GM18909 (cell line): ENCODE measurements around the gene HECTD1.
A peak's percentile ranks its signal among the peaks of the same experiment; 100 is the strongest.
"Not testable (repeated sequence)": the region's sequence is repeated elsewhere in the genome, so short reads cannot be mapped to it uniquely, and the experiment has no call there.

ENCODE experiments used
- ATAC-seq: cut with Tn5 transposase; IDR thresholded peaks from one replicate; pipeline ENCODE4 v1.9.1; 2021; ENCODE audit warnings: mild to moderate bottlenecking; ENCODE audit not compliant: unreplicated experiment, poor library complexity

Gene HECTD1

DNA sequence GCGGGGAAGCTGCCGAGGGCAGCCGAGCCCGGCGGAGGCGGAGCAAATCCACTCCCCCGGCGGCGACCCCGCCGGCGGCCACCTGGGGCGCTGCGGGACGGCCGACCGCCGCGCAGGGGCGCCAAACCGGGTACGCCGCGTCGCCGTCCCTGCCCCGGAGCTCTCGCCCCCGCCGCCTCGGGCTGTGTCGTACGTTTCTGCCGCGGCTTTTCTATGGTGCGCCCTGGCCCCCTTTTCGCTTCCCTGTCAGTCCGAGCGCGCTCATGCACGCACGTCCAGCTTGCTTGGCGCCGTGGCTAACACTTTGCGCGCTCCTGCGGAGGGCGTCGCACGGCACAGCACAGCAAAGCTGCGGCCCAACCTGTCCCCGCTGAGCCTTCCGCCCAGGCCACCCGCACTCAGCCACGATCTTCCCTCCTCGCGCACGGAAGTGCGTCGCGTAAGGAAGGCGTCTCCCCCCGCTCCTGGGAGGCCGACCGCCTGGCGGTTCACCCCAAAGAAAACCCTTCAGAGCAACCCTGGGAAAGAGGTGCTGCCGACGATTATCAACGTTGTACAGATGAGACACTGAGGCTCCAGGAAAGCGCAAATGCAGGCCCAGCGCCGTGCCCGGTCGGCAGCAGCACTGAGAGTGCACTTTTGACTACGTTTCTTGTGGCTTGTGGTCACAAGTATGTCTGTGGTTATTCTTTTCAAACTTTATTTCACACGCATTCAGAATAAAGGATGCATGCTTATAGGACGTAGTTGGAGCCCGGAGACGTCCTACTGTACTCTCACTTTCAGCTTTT lies at the start of gene HECTD1:
Gene HECTD1, minus strand, starts transcription at position 39 of the 791 bp plus-strand sequence. CDS start 1,857 bp downstream, outside the sequence.
- ATAC-seq: peak; percentile 74

DNA sequence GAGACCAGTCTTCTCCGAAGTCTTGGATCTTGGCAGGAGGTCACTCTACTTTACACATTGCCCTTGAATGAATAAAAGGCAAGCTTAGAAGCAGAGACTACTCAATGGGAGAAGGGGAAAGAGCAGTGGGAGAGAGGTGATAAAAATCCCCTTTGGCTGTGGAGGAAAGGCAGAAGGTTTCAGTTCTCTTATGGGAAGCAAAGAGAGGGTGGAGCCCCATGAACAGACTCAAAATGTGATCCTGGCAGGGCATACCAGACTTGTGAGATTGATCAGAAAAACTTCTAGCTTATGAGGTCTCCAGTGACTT lies 49.6 kb upstream of the HECTD1 start:
- ATAC-seq: no peak

DNA sequence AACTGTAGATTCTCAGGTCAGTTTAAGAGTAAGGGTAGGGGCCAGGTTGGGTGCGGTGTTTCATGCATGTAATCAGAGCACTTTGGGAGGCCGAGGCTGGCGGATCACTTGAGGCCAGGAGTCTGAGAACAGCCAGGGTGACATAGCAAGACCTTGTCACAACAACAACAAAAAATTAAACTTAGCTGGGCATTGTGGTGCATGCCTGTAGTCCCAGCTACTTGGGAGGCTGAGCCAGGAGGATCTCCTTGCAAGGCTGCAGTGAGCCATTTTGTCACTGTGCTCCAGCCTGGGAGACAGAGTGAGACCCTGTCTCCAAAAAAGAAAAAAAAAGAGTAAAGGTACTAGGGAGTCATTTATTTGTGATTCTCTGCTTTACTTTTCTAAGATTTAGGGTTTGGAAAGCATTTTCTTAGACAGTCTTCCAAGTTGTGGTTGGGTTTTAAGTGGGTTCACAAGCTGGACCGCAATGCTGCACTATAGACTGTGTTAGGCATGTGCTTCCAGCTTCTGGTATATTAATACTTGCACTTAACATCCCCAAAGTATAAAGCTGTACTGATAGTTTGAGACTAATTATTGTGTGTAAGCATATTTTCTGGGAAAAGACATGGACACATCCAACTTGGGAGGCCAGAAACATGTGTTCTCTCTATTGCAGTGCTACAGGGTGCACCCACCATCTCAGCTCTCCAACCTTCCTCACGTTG lies 49.1 kb upstream of the HECTD1 start:
- ATAC-seq: no peak

DNA sequence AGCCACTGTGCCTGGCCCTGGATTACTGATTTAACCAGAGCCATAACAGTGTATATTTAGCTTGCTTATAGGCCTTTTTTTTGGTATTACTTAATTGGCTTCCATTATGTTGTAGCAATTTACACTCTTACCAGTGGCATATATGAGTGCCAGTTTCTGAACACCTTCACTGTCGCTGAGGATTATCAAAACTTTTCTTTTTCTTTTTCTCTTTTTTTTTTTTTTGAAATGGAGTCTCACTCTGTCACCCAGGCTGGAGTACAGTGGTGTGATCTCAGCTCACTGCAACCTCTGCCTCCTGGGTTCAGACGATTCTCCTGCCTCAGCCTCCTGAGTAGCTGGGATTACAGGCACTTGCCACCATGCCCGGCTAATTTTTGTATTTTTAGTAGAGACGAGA lies 48.3 kb upstream of the HECTD1 start:
- ATAC-seq: not testable (repeated sequence)

DNA sequence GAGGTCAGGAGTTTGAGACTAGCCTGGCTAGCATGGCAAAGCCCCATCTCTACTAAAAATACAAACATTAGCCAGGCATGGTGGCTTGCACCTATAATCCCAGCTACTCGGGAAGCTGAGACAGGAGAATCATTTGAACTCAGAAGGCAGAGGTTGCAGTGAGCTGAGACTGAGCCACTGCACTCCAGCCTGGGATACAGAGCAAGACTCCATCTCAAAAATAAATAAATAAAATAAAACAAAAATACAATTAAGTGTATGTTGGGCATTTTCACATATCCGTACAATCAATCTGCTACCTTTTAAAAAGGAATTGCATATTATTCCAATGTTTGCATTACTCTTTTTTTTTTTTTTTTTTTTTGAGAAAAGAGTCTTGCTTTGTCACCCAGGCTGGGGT lies 47.7 kb upstream of the HECTD1 start:
- ATAC-seq: no peak

DNA sequence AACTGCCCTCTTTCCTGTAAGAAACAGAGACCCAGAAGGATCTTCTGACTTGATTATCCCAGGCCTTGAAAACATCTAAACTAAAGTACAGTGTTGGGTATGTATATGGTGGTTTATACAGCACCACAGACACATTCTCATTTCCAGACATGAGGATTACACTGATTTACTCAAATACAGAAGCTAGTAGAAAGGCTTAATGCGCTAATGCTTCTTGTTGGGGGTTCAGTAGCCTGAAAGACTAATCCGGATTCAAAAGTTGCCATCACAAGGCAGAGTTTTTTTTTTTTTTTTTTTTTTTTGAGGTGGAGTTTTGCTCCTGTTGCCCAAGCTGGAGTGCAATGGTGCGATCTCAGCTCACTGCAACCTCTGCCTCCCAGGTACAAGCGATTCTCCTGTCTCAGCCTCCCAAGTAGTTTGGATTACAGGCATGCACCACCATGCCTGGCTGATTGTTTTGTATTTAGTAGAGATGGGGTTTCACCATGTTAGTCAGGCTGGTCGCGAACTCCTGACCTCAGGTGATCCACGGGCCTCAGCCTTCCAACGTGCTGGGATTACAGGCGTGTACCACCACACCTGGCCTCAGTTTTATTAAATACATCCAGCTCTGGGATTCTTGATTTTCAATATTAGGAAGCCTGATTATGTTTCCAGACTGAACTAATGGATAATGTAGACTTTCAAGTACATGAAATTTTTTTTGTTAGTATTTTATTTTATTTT lies 46.3 kb upstream of the HECTD1 start:
- no peak for ATAC-seq

DNA sequence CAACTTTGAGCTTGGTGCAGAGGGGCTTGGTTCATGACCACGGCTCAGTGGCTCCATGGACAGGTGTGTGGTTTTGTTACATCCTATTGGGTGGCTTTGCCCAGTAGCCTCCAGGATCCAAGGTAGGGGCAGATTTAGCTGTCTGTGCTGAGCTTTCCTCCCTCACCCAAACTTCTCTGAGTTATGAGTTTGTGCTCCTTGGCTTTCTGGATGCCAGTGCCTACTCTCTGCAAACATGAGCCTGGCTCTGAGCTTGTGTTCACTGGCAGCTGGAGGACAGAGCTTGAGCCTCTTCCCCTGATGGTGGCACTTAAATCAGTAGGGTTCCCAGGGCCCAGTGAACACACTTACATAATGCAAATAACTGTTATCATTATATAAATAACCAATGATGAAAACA lies 45.3 kb upstream of the HECTD1 start:
- no peak for ATAC-seq

DNA sequence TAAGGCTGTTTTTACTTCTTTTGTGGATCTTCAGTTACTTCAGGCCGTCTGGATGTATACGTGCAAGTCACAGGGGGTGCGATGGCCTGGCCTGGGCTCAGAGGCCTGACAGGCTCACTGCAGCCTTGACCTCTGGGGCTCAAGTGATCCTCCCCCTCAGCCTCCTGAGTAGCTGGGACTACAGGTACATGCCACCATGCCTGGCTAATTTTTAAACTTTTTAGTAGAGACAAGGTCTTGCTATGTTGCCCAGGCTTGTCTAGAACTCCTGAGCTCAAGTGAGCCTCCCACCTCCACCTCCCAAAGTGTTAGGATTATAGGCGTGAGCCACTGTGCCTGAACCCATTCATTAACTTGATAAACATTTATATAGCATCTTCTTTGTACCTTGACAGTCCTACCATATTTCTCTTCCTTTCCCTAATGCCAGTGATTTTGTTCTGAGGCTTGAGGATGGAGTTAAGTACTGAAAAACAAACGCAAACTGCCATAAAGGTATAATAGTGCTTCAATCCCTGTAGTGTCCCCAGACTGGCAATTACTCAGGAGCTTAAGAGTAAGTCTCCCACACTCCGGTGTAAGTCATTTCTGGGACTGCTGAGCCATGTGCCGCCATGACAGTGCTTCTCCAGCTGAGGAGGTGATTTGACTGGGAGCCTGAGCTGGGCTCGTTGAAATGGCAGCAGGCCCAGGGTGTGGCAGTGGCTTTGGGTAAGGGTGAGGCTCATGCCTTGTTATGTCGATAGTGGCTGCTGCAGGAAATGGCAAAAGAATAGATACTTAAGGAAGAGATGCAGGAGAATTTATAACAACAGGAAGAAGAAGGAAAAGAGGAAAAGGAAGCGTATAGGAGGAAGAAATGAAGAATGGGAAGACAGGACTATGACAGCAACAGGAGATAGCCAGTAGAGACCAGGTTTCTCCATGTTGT lies 43.7 kb upstream of the HECTD1 start:
- no peak for ATAC-seq

DNA sequence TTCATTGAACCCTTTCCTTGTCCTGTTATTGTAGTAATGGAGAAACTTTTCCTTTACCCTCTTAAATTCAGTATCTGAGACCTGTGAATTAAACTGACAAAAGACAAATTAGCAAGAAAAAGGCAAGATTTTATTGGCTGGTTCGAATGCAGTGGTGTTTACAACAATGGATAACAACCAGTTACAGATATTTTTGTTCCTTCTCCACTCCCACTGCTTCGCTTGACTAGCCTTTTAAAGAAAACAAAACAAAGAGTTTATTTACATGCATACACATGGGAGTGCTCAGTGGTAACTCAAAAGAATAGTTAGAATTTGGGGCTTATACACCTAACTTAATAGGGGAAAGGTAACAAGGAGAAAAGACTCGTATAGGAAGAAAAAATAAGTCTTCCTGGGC lies 37.0 kb upstream of the HECTD1 start:
- ATAC-seq: no peak

DNA sequence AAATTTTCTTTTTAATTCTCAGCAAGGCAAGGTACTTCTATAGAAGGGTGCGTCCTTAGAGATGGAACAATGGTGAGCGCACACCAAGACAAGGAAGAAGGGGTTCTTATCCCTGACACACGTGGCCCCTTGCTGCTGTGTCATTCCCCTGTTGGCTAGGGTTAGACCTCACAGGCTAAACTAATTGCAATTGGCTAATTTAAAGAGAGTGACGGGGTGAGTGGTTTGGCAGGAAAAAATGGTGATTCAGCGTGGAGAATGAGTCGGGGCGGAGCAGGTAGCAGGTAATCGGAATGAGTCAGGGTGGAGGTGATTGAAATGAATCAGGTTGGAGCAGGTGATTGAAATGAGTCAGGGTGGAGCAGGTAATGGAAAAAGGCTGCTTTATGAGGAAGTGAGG lies 36.3 kb upstream of the HECTD1 start:
- no peak for ATAC-seq

DNA sequence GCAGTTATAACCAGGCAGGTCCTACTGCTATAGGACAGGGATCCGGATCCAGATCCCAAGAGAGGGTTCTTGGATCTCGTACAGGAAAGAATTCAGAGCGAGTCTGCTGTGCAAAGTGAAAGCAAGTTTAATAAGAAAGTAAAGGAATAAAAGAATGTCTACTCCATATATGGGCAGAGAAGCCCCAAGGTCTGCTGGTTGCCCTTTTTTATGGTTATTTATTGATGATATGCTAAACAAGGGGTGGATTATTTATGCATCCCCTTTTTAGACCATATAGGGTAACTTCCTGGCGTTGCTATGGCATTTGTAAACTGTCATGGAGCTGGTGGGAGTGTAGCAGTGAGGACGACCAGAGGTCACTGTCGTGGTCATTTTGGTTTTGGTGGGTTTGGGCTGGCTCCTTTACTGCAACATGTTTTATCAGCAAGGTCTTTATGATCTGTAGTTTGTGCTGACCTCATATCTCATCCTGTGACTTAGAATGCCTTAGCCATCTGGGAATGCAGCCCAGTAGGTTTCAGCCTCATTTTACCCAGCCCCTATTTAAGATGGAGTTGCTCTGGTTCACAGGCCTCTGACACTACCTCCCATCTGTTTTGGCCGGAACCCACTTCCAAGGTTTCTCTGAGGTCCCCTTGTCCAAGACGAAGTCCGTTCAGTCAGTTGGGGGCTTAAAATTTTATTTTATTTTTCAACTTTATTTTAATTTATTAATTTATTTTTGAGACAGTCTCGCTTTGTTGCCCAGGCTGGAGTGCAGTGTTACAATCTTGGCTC lies 34.8 kb upstream of the HECTD1 start:
- not testable (repeated sequence) for ATAC-seq

DNA sequence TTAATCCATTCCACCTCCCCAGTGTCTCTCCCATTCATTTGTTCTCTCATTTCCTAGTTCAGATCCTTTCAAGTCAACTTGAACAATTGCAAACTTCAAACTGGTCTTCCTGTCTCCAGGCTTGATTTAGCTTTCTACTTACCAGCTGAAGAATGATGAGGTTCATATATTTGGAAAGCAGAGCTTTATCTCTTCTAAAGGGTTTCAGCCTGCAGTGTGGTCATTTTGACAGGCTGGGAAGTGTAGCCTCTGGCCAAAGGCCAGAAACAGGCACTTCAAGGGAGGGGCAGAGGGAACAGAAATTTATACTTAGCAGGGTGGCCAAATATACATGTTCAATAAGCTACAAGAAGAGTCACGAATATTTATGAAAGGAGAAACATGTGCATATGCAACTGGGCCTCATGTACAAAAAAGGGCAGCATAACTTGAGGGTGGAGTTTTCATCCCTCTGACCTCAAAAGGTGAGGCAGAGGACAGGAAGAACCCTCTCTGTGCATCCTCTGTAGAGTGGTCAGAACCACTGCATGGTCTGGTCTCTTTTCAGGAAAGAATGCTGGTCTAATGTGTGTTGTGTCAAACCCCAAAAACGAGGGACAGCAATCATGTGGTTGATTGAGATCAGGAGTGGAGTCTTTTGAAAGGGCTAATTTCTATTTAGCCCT lies 34.0 kb upstream of the HECTD1 start:
- ATAC-seq: no peak

DNA sequence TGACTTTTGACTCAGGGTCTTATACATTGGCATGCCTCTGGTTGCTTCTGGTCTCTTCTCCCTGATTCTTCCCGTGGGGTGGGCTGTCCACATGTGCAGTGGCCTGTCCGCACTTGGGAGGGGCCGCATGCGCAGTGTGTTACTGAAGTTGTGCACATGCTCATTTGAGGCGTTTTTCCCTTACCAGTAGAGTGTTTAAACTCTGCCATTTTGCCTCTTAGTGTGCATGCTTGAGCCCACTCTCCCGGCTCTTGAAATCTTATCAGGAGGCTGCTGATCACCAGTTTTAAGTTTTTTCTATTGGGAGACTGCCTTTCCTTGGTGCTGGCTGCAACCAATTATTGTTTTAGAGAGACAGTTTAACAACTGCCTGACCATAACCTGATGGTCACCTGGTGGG lies 32.1 kb upstream of the HECTD1 start:
- no peak for ATAC-seq

DNA sequence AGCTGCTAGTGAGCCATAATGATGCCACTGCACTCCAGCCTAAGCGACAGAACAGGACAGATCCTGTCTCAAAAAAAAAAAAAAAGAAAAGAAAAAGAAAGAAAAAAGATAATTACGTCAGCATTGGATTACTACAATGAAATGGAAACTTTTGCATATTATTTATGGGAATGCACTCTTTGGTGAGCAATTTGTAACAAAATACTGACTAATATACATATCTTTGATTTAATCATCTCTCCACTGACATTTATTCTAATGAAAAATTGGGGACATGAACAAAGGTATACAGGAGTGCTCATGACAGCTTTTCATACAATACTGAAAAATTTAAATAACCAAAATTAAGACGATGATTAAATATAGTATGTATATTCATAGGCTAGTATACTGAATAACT lies 27.9 kb upstream of the HECTD1 start:
- no peak for ATAC-seq

DNA sequence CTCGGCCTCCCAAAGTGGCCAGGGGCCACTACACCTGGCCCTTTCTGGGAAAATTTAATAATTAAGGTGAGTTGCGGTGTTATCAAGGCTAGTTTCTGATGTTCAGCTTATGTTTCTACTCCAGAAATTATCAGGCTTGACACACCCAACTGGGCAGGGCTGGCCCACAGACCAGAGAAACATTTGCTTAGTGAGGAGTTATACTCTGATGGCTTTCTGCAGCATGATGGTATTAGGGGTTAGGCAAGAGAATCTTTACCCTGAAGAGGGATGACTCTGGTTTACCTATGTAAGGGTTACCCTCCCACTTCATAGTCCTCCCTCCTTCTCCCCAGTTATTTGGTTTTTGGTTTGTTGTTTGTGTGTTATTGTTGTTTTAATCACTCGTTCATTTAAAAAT lies 24.5 kb upstream of the HECTD1 start:
- no peak for ATAC-seq

DNA sequence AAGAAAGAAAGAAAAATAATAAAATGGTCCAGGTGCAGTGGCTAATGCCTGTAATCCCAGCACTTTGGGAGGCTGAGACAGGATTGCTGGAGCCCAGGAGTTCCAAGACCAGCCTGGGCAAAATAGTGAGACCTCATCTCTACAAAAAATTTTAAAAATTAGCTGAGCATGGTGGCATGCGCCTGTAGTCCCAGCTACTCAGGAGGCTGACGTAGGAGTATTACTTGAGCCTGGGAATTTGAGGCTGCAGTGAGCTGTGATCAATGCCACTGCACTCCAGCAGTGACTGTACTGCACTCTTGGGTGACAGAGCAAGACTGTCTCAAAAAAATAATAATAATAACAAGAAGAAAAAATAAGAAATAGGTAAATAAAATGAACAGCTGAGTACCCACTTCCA lies 23.7 kb upstream of the HECTD1 start:
- ATAC-seq: not testable (repeated sequence)

DNA sequence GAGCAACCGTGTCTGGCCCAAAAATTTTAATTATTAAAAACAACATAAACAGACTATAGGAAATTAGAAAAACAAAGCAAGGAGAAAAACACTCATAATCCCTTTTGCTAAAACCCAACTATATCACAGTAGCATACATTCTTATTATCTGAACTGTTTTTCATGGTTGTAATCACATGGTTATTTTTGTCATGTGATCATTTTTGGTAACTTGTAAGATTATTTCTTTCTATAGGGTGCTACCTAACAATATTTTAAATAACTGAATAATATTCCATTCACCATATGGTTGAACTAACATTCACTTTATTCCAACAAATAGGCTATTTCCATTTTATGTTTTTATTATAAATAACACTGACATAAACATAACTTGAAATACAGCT lies 23.0 kb upstream of the HECTD1 start:
- no peak for ATAC-seq

DNA sequence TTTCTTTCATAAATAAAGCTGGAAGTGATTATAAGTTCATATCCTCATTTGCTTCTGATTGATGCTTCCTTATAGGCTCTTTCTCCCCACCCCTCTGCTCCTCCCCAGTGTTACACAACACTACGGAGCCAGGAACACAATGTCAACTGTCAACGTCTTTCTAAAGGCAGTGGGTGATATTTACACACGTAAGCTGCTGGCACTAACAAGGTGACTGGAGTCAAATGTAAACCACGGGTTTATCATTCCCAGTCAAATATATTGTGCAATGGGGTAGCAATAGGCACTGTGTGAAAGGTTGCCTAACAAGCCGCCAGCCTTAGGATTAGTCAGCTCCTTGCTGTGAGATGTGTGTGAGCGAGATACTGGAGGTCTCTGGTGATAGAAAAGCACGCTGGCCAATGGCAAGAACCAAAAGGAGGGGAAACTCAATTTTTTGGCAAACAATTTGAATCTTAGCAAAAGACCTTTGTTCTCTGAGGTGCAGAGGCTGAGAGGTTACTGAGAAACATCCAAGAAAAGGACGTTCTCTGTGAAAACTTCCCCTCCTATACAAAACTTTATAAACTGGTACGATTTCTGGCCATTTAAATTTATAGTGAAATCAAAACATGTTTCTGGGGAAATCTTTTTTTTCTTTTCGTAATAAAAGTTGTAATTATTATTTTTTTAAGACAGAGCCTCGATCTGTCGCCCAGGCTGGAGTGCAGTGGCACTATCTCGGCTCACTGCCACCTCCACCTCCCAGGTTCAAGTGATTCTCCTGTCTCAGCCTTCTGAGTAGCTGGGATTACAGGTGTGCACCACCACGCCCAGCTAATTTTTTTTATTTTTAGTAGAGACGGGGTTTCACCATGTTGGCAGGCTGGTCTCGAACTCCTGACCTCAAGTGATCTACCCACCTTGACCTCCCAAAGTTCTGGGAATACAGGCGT lies 22.3 kb upstream of the HECTD1 start:
- no peak for ATAC-seq
